ENCODE data around the gene SPATA1. TPM values are rescaled to one million over a fixed set of nuclear protein-coding genes. Genes with fewer than 3 reads are reported as not detected.
A peak's percentile ranks its signal among the peaks of the same experiment; 100 is the strongest.
"Not testable (repeated sequence)": the region's sequence is repeated elsewhere in the genome, so short reads cannot be mapped to it uniquely, and the experiment has no call there.

The SPATA1 gene
- total RNA-seq, 1 donor from 2014 or later: 0.96 TPM

DNA sequence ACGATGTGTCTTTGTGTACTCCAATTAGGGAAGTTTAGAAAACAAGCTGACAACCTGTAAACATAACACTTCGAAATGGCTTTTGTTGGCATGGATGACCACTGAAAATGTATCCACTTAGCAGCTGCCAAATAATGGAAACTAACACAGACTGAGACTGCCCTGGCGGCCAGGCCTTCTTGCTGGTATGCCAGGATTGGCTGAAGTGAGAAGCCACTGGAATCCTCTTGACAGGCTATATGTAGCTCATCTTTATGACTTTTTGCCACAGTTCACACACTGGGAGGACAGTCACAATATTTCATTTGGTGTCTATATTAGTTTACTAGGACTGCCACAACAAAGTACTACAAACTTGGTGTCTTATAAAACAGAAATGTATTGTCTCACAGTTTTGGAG lies 80.9 kb downstream of the SPATA1 start:
- no peak for DNase-seq (ENCODE audit: low spot score)

- not testable (repeated sequence) for DNase-seq (ENCODE audit: low spot score)
These were observed 88.8 kb downstream of the SPATA1 start for GRCh38 chr1:84594959-84595358.

DNA sequence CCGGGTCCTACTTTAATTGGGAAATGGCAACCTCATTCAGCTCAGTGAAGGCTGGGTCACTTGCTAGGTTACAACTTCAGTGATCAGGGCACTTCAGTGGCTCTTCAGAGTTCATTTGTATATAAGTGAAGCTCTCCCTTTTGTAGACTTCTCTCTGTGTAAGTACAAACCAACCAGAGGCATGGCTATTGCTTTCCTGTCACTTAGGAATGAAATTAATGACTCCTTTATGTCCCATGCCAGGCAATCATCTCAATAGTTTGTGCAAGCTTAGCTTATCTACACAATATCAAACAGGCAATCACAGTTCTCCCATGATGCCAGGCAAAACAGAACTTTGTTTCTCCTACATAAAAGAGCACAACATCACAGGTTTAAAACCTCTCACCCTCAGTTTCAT lies 90.8 kb downstream of the SPATA1 start:
- no peak for DNase-seq (ENCODE audit: low spot score)

DNA sequence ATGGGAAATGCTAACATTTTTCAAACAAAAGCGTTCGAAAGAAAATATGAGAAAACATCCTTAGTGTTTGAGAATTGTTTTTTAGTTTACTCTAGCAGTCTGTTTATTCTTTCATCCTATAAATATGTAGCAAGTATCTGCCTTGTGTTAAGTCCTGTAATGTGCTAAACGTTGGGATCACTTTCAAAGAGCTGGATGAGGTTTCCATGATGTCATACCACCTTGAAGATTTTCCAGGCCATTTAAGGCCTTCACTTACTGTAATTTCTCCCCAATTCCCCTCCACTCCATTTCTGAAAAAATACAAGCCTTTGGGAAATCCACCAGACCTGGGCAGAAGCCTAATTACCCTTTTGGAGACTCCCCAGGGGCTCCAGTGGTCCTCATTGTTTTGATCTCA lies 92.2 kb downstream of the SPATA1 start:
- no peak for DNase-seq (ENCODE audit: low spot score)

GRCh38 chr1:84598846-84599741 lies 92.9 kb downstream of the SPATA1 start:
- DNase-seq (ENCODE audit: low spot score): no peak

- DNase-seq (ENCODE audit: low spot score): no peak
These were observed 94.6 kb downstream of the SPATA1 start for GRCh38 chr1:84600796-84601195.

GRCh38 chr1:84603223-84603622 lies 97.0 kb downstream of the SPATA1 start:
- DNase-seq (ENCODE audit: low spot score): no peak

GRCh38 chr1:84603941-84604830 lies 98.0 kb downstream of the SPATA1 start:
- peak; percentile 49 for DNase-seq (ENCODE audit: low spot score)

GRCh38 chr1:84605157-84605556 lies 99.0 kb downstream of the SPATA1 start:
- DNase-seq (ENCODE audit: low spot score): no peak

GRCh38 chr1:84606977-84607376 lies 100.8 kb downstream of the SPATA1 start:
- no peak for DNase-seq (ENCODE audit: low spot score)

- DNase-seq (ENCODE audit: low spot score): no peak
These were observed 104.9 kb downstream of the SPATA1 start for GRCh38 chr1:84611091-84611490.

GRCh38 chr1:84611796-84612195 lies 105.6 kb downstream of the SPATA1 start:
- no peak for DNase-seq (ENCODE audit: low spot score)

DNA sequence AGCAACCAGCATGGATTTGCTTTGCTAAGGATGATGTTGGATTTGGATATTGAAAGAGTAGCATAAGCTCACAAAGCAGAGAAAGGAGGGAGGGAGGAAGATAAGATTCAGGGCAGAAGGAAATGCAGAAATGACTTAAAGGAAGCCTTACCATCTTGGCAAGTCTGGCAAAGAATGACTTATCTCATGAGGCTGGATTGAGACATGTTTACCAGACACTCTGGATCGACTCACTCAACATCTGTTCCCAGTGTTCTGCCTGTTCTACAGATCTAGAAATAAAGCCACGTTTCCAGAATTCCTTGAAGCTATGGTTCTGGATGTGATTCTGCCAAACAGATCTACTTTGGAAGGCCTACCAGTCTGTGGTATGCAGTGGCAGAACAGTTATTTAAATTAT lies 106.8 kb downstream of the SPATA1 start:
- DNase-seq (ENCODE audit: low spot score): no peak

DNA sequence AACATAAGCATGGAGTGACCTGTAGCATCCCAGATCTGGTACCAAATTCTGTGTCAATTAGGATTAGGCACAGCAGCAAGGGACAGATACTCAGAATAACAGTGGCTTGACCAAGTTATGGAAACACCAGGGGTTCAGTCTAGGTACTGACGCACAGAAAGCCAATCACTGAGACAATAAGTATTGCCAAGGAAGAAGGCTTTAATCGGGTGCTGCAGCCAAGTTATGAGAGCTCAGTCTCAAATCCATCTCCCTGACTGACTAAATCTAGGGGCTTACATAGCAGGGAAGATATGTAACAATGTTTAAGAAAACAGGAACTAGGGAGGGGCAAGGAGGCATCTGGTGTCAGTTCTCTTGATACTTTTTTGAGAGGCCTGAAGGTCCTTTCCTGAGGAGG lies 107.7 kb downstream of the SPATA1 start:
- no peak for DNase-seq (ENCODE audit: low spot score)

- DNase-seq (ENCODE audit: low spot score): no peak
These were observed 109.6 kb downstream of the SPATA1 start for GRCh38 chr1:84615790-84616189.

Other genes starting within 250 kb of the SPATA1 start
- gene SAMD13, start 204.7 kb upstream of the SPATA1 start, total RNA-seq: 4.7 TPM
- gene DNASE2B, start 107.9 kb upstream of the SPATA1 start, total RNA-seq: 0.34 TPM
- gene RPF1, start 27.1 kb upstream of the SPATA1 start, total RNA-seq: 32.2 TPM
- 105 TPM for gene GNG5, start 195 bp downstream of the SPATA1 start, total RNA-seq
- gene CTBS, start 68.1 kb downstream of the SPATA1 start, total RNA-seq: 16.5 TPM
- gene SSX2IP, start 184.1 kb downstream of the SPATA1 start, total RNA-seq: 21.2 TPM